ENCODE measurements around the gene HIGD1B.

GRCh38 chr17:44828919-44829522 lies 18.7 kb upstream of the HIGD1B start:
- peak in 1 of 3 donors; percentile 29 for TF ChIP-seq POLR2AphosphoS5 (IDR thresholded peaks at IDR 0.05)
- TF ChIP-seq CTCF (IDR thresholded peaks at IDR 0.05): no peak
- TF ChIP-seq EP300 (IDR thresholded peaks at IDR 0.05; ENCODE audit: low read depth): no peak
- no peak for TF ChIP-seq POLR2A (IDR thresholded peaks at IDR 0.05)
